HL-60/S4 treated with retinoic acid at 250 ng/mL for 4 days and 3 days (cell line): Measurements from ENCODE around the gene CDH23.

ENCODE experiments used
- in situ Hi-C: fragments of 300-500 bp; cut with MboI; formaldehyde crosslinking; loops from 2 replicates; pipeline ENCODE4 v1.7.0; 2022; ENCODE audit warnings: low sequenced_read_pairs

CDH23 gene

DNA sequence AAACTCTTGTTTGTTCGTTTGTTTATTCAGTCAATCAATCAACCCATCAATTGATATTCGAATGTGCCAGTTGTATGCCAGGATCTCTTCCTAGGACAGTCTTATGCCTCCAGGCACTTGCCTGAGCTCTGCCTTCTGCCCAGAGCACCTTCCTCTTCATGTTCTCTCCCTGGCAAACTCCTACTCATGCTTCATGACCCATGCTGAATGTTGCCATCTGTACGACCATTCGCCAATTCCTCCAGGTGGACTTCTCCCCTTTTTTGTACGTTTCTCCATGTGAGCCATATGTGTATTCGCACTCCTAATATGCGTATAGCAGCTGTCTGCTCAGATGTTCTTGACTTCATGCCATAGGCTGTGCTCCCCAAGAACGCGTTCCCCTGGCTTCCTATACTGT, 180.1 kb downstream of the CDH23 start:
- in situ Hi-C loops = no loop called here

DNA sequence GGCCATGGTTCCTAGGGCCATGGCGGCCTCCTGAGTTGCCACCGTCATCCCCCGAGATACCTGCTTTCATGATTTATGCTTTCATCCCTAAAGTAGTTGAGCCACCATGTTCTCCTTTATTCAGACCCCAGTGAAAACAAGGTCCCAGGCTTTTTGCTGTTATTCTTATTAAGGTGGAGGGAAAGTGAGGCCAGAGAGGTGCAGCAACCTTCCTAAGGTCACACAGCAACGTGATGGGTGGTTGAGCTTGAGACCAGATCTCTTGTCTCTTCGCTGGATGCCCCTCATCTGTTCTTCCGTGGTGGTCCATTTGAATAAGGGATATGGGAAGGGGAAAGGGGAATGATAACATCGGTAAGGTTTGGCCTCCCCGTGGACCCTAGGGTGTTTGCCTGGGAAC, 180.6 kb downstream of the CDH23 start:
- in situ Hi-C loops = no loop called here

DNA sequence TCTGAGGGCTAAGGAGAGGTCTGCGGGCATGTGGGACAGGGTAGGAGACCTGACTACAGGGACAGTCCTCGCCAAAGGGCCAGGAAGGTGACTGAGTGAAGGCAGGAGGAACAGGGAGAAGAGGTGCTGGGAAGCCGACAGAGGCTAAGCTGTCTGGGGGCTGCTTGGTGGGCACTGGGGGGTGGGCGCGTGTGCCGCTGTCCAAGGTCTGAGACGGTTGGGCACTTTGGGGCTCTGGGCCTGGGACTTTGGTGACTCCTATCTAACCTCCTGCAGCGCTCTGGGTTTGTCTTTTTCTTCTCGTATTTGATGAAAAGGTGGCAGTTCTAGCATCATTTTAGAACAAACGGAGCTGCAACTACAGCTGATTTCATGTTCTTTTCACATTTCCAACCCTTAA, 181.3 kb downstream of the CDH23 start:
- in situ Hi-C loops = no loop called here

DNA sequence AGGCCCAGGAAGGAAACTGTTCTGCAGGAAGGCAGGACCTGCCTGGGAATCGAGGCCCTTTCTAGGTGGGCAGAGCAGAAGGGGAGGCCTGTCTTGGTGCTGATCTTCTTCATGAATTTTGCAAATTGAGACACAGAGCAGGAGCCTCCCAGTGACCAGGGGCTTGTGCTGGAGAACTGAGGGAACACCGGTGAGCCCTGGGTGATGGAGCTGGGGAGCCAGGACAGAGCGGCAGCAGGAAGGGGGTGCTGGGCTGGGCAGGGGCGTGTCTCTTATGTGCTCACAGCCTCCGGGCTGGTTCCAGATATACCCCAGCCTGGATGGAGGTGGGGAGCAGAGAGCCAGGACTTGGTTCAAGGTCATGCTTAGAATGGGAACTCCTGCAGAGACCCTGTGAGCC, 182.9 kb downstream of the CDH23 start:
- in situ Hi-C loops = no loop called here

DNA sequence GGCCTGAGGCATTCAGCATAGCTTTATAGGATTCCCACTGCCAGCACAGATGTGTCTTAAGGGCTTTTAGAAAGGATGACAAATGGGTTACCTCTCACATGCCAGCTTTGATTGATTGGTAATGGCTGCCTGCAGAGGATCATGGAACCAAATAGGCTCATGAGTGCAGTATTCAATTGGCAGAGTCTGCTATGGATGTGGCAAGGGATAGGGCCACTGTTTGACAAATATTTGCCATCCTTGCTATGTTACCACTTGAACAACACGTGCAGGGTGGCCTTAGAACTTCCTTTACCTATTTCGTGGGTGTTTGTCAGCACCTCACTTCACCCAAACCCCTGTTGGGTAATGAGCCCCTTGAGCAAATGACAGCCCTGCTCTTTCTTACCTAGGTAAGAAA, 183.7 kb downstream of the CDH23 start:
- in situ Hi-C loops = no loop called here

DNA sequence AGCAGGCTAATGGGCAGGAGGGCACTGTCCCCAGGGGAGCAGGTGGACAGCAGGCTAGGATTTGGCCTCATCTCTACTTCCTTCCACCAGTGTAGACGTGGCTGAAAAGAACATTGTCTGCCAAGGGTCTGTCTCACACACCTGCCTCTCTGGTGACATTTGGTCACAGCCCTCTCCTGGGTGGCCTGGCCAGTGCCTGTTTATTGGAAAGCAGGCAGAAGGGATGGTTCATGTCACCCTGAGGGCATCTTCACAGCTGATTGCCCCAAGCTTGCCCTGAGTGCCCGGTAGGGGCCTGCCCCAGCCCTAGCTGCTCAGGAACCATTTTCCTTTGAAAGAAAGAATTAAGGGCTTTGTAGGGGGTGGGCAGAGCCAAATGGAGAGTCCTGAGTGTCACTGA, 184.2 kb downstream of the CDH23 start:
- in situ Hi-C loops = no loop called here

DNA sequence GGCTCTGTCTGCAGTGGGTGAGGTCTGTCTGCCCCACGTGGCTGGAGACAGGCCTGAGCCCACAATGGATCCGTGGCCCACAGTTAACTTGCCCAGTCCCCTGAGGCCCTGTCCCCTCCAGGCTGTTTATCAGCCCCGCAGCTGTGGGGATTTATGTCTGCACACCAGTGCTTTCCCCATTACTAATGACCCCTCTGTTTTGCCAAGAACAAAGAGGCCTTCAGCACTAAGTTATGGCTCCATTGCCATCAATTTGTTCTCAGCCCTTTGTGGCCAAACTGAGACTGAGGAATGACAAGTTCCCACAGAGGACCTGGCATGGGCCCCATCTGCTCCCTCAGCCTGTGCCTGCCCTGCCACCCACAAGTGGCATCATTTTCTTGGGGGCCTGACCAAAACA, 184.7 kb downstream of the CDH23 start:
- in situ Hi-C loops = no loop called here

DNA sequence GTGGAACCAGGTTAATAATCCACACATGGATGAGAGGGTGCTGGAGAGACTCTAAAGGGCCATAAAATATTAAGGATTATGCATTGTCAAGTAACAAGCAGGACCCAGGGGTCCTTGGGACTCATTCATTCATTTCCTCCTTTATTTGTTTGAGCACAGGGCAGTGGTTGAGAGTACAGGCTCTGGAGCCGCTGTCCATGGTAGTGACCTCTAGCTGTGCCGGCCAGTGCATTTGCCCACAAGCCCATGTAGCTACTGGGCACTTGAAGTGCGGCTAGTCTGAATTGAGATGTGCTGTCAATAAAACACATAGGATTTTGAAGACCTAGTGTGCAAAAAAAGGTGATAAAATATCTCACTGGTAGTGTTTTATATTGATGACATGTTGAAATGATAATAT, 185.3 kb downstream of the CDH23 start:
- in situ Hi-C loops = no loop called here

DNA sequence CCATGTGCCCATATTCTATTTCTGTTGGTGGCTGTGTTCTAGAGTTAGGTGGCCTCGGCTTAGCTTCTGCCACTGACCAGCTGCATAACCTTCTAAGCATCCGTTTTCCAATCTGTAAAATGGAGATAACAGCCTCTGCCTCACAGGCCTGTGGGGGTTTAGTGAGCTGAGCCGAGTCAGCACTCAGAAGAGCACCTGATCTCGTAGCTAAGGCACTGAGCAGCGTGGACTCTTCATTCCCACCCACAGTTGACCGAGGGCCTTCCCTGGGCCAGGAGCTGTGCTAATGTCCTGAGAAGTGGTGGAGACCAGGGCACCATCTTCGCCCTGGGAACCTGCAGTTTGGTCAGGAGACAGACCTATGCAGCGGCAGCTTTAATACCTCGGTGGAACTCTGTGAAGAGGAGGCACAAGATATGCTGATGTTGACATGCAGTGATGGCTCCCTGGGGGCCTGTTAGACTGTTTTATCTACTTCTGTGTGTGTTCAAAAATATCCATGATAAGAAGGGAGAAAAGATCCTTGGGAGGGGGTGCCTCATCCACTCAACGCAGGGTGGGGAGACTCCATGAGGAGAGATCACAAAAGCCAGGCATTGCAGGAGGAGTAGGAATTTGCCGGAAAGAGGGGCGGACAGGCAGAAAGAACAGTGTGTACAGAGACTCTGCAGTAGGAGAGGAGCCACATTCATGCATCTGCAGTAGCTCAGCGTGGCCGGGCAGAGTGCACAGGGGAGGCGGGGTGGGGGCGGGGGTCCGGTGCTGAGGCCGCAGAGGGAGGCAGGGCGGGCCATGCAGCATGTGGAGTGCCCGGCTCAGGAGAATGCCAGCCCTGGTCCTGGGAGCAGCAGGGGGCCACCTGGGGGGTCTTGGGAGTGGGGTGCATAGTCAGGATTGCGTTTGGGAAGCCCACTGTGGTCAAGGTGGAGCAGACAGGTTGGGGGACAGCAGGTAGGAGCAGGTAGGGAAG, 186.1 kb downstream of the CDH23 start:
- in situ Hi-C loops = no loop called here

DNA sequence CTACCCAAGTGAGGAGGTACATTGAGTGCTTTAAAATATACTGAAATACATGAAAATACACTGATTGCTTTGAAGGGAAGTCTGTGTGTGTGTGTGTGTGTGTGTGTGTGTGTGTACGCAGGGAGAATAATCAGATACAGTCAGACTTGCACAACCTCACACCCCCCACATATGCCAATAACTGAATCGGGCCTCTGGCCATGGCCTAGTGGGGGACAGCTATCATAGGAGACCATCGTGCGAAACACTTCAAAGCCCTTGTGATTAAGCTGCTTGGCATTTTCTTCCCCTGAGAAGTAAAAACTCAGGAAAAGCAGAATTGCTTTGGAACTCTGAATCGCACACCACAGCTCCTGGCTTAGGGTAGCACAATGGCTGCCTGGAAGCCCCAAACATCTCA, 187.7 kb downstream of the CDH23 start:
- in situ Hi-C loops = no loop called here

DNA sequence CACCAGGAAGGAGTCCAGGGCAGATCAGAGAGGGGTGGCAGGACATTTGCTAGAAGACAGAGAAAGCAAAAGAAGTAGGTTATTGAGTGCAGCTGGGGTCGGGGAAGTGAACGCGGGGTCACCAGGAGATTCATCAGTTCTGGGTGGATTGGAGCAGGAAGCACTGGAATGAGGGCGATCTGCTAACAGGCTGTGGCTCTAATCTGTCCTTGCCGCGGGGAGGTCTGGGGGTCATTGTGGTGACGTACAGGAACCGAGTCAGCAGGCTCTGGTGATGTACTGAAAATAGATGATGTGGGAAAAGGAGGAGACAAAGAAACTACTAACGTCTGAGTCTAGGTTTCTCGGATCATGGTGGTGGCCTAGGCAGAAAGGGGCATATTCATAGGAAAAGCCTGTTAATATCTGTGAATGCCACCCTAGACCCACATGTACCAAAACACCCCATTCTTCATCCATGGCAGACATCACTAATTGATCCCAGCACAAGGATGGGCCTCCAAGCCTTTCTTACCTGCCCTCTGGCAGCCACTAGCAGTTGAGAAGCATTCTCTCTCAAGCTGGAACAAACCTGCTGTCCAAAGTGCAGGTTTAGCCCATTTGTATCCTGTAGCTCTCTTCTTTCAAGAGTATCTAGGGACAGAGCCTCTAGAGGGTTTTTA, 188.3 kb downstream of the CDH23 start:
- in situ Hi-C loops = no loop called here

DNA sequence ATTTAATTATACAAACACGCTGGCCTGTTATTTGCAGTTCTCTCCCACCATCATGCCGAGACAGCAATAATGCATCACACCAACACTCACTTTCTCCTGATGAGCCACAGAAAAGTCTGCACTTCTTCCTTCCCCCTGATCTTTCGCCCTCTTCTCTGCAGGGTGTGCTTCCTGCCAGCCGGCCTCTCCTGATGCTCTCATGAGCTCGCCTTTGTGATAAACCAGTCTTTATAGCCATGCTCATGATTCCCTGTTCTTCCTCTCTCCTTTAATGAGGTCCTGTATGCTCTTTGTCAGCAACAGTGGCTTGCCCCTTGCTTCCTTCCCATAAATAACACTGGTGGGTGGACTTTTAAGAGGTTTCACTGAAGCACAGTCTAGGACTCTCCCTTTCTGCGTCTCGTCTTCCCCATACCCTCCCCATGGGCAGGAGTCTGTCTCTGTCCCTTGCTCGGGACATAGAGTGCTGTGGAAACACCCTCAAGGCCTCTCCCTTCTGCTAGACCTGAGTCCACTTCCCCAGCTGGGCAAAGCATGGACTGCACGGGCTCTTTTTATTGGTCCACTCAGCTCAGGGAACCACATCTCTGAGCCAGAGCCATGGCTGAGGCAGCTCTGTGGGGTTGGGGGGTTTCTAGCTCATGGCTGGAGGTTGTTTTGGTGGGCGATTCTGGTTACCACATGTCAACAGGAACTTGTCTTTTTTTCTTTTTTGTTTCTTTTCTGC, 189.0 kb downstream of the CDH23 start:
- in situ Hi-C loops = no loop called here

DNA sequence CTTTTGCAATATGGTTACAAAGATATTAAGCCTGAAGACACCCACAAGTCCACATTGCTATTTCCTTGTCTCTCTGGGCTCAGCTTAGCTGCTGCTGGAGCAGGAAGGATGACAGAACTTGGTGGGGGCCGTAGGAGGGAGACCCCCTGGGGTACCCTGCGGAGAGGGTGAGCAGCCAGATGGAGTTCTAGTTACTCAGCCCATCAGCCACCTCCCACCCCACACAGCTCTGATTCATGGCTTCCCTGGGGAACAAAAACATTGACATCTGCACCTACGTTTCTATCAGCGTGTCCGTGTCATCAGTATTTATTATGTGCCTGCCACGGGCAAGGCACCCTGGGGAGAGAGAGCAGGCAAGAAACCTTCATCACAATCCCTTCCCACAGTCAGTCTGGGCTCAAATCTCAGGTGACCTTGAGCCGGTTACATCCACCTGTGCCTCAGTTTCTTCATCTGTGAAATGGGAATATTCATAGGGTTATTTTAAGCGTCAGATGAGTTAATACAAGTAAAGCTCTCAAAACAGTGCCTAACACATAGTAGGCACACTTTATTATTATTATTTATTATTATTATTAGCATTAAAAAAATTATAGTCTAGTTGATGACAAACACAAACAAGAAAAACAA, 191.3 kb downstream of the CDH23 start:
- in situ Hi-C loops = no loop called here

DNA sequence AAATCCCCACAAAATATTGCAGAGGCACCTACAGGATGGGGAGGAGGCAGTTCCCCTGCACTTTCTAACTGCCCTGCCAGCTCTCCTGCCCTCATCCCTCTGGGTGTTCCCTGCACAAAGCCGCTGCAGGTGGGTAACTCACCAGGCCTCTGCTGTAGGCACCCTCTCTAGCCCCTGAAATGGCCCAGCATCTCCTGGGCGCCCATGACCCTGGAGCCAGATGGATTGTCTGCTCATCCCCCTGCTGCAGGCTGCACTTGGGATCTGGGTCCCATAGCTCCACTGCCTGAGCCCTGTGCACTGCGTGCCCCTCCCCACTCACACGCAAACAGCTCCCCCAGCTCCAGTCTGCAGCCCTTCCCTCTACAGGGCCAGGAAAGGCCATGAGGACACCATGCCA, 192.0 kb downstream of the CDH23 start:
- in situ Hi-C loops = no loop called here

DNA sequence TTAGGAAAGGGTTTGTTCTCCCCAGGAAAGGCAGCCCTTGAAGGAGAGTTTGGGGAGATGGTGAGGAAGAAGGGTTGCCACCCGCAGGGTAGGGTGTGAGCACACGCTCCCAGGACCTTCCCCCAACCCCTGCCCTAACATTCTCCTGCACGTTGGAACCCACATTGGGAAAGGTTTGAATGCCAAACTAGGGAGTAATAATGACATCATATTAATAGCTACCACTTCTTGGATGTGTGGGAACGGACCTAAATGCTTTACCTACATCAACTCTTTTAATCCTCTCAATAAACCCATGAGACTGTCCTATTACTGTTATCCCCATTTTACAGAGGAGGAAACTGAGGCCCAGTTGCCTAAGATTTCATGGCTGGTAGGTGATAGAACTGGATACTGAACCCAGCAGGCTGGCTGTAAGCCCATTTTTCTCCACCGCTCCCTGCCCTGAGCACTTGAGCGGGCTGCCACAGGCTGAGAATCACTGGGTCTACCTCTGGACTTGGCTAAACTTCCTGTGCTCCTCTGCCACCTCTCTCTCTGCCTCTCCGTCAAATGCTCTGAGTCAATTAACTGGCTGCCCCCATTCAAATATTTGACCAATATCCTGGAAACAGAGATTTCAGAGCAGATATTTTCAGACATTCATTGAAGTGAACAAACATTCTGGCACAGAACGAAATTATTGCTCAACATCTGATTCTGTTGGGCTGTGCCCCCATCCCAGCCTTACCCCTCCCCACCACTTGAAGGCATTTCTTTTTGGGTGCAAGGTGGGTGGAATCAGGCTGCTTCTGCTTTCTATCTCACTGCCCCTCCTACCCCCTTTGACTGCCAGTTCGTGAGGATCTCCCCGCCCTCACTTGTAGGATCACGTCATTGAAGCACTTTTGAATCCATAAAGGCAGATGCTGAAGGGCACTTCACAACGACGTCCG, 193.2 kb downstream of the CDH23 start:
- in situ Hi-C loops = no loop called here

DNA sequence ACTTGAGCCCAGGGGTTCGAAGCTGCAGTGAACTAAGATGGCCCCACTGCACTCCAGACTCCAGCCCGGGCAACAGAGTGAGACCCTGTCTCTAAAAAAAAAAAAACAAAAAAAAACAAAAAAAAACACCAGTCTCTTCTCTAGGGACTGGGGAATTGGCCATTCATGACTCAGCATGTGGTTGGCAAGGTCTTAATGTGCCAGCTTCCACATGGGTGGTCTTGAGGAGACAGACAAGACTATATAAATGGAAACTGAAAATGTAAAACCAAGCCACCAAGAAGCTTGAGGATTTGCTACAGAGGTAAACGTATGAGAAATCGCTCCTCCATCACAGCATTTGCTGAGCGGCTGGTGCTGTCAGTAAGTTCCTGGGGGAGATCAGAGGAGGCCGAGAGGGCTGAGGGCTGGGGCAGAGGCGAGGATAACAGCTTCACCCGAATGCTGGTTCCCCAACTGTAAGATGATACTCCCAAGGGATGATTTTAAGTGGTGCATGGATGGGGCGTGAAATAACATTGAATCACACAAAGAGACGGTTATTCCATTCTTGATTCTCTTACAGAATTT, 194.1 kb downstream of the CDH23 start:
- in situ Hi-C loops = no loop called here

DNA sequence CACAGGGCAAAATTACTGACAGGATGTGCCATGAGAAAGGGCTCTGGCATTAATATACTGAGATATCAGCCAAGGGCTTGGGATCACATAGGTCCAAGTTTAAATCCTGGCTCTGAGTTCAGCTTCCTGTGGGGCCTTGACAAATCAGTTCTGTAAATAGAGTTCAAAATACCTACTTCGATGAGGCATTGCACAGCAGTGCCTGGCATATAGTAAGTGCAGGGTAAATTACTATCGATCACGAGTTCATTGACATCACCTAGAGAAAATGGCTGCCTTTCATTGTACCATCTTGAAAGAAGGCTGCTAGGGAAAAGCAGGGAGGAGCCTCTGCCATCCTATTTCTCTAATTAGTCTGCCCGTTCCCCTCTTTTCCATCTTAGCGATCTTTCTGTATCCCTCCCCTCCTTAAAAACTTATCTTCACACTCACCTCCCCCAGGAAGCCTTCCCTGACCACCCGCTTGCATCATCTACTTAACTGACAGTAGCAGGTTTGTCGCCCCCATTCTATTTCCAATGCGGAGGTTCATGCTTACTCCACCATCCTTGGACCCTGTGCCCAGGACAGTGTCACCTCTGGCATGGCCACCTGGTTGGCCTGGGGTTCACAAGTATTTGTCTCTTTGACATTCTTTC, 198.3 kb downstream of the CDH23 start:
- in situ Hi-C loops = no loop called here

DNA sequence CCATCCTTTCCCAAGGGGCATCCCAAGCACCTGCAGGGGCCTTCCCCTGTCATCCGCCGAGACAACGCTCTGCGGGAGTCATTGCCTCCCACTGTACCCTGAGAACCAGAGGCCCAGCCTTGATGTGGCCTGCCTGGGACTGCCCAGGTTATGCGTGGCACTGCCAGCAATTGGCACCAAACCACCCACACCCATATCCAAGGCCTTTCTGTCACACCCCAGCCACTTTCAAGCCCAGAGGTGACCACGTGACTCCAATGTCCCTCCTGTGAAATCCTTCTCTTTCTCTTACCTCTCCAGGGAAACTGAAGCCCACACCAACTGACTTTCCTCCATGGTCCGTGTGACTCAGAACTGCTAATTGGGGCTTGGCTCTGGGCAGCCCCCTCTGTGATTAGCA, 198.9 kb downstream of the CDH23 start:
- in situ Hi-C loops = no loop called here

DNA sequence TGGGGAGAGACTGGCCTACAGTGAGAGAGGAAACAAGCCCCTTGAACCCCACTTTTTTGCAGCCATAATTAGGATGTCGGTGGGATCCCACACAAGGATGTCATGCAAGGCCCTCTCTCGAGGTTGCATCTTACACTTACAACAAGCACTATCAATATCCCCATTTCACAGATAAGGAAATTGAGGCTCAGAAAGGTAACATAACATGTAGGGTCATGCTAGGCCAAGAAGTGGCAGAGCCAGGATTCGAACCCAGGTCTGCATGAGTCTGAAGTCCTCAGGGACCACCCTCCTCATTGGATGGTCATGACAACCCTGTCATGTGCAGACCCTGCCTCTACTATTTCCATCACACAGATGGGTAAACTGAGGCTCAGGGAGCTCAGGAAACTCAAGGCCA, 199.4 kb downstream of the CDH23 start:
- in situ Hi-C loops = no loop called here
